Spleen (tissue), 11 donors: ENCODE data around the gene LRP1-AS. TPM values are rescaled to one million over a fixed set of nuclear protein-coding genes. Genes with fewer than 3 reads are reported as not detected.

Source experiments
- DNase-seq: peaks from one replicate; pipeline ENCODE4 v3.0.0-alpha.2; 2020
- H3K27ac ChIP-seq, 8 donors: fragments of 200-600 bp; sonication (generic) in 7 of 8; 1 replicate in 4 of 8; 2 replicates in 4 of 8; pipeline versions ENCODE4 v1.5.0 to v1.8.0; 2016 to 2021; ENCODE audit warnings: inconsistent platforms in 4 of 8, mild to moderate bottlenecking in 4 of 8, moderate library complexity in 1 of 8
- H3K27me3 ChIP-seq, 7 donors: fragments of 200-600 bp; sonication (generic) in 6 of 7; replicated peaks in 1 of 7; 1 replicate in 4 of 7; 2 replicates in 3 of 7; pipeline versions ENCODE4 v1.5.0 to v1.8.0; 2016 to 2021; ENCODE audit warnings: inconsistent platforms in 3 of 7, mild to moderate bottlenecking in 1 of 7
- H3K36me3 ChIP-seq, 6 donors: fragments of 200-600 bp; sonication (generic) in 5 of 6; 1 replicate in 4 of 6; 2 replicates in 2 of 6; pipeline versions ENCODE4 v1.5.0 to v1.8.0; 2016 to 2021; ENCODE audit warnings: inconsistent platforms in 2 of 6
- H3K4me1 ChIP-seq, 6 donors: fragments of 200-600 bp; sonication (generic) in 5 of 6; 1 replicate in 3 of 6; 2 replicates in 3 of 6; pipeline versions ENCODE4 v1.5.0 to v1.8.0; 2016 to 2021; ENCODE audit warnings: inconsistent platforms in 3 of 6
- H3K4me3 ChIP-seq, 8 donors: fragments of 200-600 bp; sonication (generic) in 7 of 8; 1 replicate in 4 of 8; 2 replicates in 4 of 8; pipeline versions ENCODE4 v1.5.0 to v1.8.0; 2016 to 2021; ENCODE audit warnings: inconsistent platforms in 4 of 8, mild to moderate bottlenecking in 4 of 8, moderate library complexity in 2 of 8
- H3K9me3 ChIP-seq, 8 donors: fragments of 200-600 bp; sonication (generic) in 7 of 8; 1 replicate in 4 of 8; 2 replicates in 4 of 8; pipeline versions ENCODE4 v1.5.0 to v1.8.0; 2016 to 2021; ENCODE audit warnings: inconsistent platforms in 4 of 8
- POLR2A ChIP-seq, 3 donors: fragments of 450-650 bp; IDR thresholded peaks; one replicate each; pipeline ENCODE4 v1.5.1; 2017; ENCODE audit warnings: antibody characterized with exemption in 3 of 3, mild to moderate bottlenecking in 1 of 3
- POLR2AphosphoS5 ChIP-seq, 3 donors: sonication (generic); formaldehyde crosslinking; IDR thresholded peaks; one replicate each; pipeline ENCODE4 v1.5.1; 2017; ENCODE audit warnings: antibody characterized with exemption in 3 of 3
- WGBS, 5 donors: extraction: QIAGEN DNeasy Blood & Tissue Kit in 3 of 5; methylation state at CpG; one replicate each; pipeline versions ENCODE4 v1.1.5 to v1.1.7; 2013 to 2018; 5-methylcytosine and 5-hydroxymethylcytosine counted together
- intact Hi-C: fragments of 100-400 bp; cut with DNase I; formaldehyde crosslinking; loops from one replicate; pipeline ENCODE4 v1.15.0; 2023; ENCODE audit warnings: low total_unique reads
- polyA plus RNA-seq, 3 donors: library from polyadenylated mRNA; stranded (reverse); fragments of 200-250 nt; gene quantifications; one replicate each; pipeline ENCODE4 v1.2.1, GENCODE V29; 2013
- total RNA-seq, 7 donors: library from RNA; depleted of rRNA in 3 of 7; stranded (reverse); fragments of >200 nt in 3 of 7; fragmentation: NEBNext Ultra II Directional in 4 of 7; extraction: Animal tissue kit (Norgen Biotek cat#: 25700) in 4 of 7; gene quantifications; one replicate each; pipeline versions ENCODE4 v1.1.0 to v1.2.1, GENCODE V29; 2016 to 2021
- TF ChIP-seq, protein P1 (sequence below), 11 experiments: fragments of 200-600 bp in 7 of 11; fragments of 450-650 bp in 4 of 11; sonication (generic) in 4 of 11; IDR thresholded peaks in 8 of 11; conservative IDR thresholded peaks in 3 of 11; 1 replicate in 7 of 11; 2 replicates in 4 of 11; pipeline versions ENCODE4 v1.4.0 to v1.8.0; 2016 to 2021; ENCODE audit warnings: antibody characterized with exemption in 11 of 11, inconsistent platforms in 4 of 11, mild to moderate bottlenecking in 1 of 11
- donor health status: healthy with polysubstance abuse.
- donor health status: DM: no; HTN: no; CAD: no; lungs with moderate emphysema.
- donor health status: DM: no; HTN: no; CAD: no.
- donor health status: Bipolar disorder and iron deficiency.
- donor health status: healthy.
- donor health status: DM: no; HTN: no; CAD: no.
- donor health status: DM: yes; HTN: yes; CAD: no.

LRP1-AS gene
- total and polyA plus RNA-seq, 10 donors, result not detected

DNA sequence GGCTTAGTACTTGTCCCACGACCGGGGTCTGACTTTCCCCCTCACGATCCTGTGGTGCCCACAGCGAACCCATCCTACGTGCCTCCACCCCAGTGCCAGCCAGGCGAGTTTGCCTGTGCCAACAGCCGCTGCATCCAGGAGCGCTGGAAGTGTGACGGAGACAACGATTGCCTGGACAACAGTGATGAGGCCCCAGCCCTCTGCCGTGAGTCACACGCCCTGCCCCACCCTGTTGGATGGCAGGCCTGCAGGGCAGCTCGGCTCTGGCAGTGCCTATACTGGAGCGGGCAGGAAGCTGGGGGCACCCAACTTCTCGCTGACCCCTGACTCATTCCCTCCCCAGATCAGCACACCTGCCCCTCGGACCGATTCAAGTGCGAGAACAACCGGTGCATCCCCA, 18.3 kb upstream of the LRP1-AS start:
- TF ChIP-seq POLR2A (IDR thresholded peaks at IDR 0.05) (no peak), POLR2AphosphoS5 (IDR thresholded peaks at IDR 0.05) (peak in 1 of 3 donors; percentile 36)
- TF ChIP-seq, protein P1, sequence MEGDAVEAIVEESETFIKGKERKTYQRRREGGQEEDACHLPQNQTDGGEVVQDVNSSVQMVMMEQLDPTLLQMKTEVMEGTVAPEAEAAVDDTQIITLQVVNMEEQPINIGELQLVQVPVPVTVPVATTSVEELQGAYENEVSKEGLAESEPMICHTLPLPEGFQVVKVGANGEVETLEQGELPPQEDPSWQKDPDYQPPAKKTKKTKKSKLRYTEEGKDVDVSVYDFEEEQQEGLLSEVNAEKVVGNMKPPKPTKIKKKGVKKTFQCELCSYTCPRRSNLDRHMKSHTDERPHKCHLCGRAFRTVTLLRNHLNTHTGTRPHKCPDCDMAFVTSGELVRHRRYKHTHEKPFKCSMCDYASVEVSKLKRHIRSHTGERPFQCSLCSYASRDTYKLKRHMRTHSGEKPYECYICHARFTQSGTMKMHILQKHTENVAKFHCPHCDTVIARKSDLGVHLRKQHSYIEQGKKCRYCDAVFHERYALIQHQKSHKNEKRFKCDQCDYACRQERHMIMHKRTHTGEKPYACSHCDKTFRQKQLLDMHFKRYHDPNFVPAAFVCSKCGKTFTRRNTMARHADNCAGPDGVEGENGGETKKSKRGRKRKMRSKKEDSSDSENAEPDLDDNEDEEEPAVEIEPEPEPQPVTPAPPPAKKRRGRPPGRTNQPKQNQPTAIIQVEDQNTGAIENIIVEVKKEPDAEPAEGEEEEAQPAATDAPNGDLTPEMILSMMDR (IDR thresholded peaks at IDR 0.05 in 8 of 11, conservative IDR thresholded peaks at IDR 0.05 in 3 of 11), result no peak
- DNase-seq, result no peak
- intact Hi-C loops, result no loop called here
- peaks cover 0 to 13% (median 0%) of the 10 kb centered on the region in 6 donors for H3K4me1 ChIP-seq
- no peaks in the 10 kb centered on the region for H3K27me3 ChIP-seq
- no peaks in the 10 kb centered on the region for H3K9me3 ChIP-seq
- no peak overlapping the region for H3K27ac ChIP-seq
- no peak overlapping the region for H3K4me3 ChIP-seq
- WGBS, 5 donors, result 83 to 95% (median 90%) methylated on average over 10 to 19 of the region's 19 CpGs
- peaks cover 0 to 98% (median 14%) of the 10 kb centered on the region in 6 donors for H3K36me3 ChIP-seq

DNA sequence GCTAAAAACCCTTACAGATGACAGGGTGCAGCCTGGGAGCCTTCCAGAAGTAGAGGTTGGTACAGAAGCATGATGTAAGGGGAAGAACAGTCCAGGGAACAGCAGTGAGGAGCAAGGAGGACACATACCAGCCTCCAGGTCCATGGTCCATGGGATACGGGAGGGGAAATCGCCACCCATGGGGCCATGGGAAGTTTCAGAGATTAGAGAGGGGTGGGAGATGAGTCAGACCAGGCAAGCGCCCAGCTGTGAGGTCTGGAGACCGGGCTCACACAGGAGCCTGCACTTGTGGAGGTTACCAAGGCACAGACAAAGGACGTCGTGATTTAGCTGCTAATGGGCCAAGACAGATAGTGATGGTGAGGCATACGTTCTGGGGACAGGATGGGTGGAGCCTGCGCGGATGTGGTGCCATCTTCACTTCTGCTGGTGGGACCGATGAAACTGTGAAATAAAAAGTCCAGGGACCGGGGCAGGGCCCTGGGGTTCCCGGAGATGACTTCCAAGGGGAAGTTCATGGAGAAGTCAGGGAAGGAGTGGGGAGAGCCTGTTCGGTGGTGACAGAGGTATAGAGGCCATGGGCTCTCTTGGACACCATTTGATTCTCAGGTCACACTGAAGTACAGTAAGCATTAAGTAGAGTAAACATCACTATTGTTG, 17.7 kb upstream of the LRP1-AS start:
- 76 to 88% (median 78%) methylated on average over 13 of the region's 13 CpGs for WGBS, 5 donors
- Histone ChIP-seq H3K4me3 (no peak overlapping the region), H3K36me3 (peaks cover 0 to 98% (median 14%) of the 10 kb centered on the region in 6 donors), H3K9me3 (no peaks in the 10 kb centered on the region), H3K4me1 (peaks cover 0 to 13% (median 0%) of the 10 kb centered on the region in 6 donors), H3K27ac (no peak overlapping the region), H3K27me3 (no peaks in the 10 kb centered on the region)
- intact Hi-C loops, result no loop called here
- TF ChIP-seq POLR2A (IDR thresholded peaks at IDR 0.05), result no peak
- TF ChIP-seq, protein P1 (IDR thresholded peaks at IDR 0.05 in 8 of 11, conservative IDR thresholded peaks at IDR 0.05 in 3 of 11), result no peak
- no peak for TF ChIP-seq POLR2AphosphoS5 (IDR thresholded peaks at IDR 0.05)
- DNase-seq, result no peak

DNA sequence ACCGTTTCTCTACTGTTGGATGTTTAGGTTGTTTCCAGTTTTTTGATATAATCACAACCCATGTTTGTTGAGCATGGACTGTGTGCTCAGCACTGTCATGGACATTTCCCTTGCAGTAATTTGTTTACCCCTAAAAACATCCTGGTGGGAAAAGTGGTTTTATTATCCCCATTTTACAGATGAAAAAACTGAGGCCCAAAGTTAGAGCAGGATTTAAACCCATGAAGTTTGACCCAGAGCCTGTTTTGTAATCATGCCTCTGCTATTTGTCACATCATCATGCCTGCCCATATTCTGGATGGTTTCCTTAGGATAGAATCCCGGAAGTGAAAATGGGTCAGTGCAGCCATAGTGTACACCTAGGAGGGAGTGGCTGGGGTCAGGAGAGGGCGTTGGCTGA, 17.0 kb upstream of the LRP1-AS start:
- TF ChIP-seq, protein P1 (IDR thresholded peaks at IDR 0.05 in 8 of 11, conservative IDR thresholded peaks at IDR 0.05 in 3 of 11), result no peak
- TF ChIP-seq POLR2A (IDR thresholded peaks at IDR 0.05) (no peak), POLR2AphosphoS5 (IDR thresholded peaks at IDR 0.05) (no peak)
- intact Hi-C loops, result no loop called here
- Histone ChIP-seq H3K4me3 (no peak overlapping the region), H3K27me3 (no peaks in the 10 kb centered on the region), H3K27ac (no peak overlapping the region), H3K4me1 (peaks cover 0 to 13% (median under 1%) of the 10 kb centered on the region in 6 donors), H3K9me3 (no peaks in the 10 kb centered on the region), H3K36me3 (peaks cover 0 to 98% (median 14%) of the 10 kb centered on the region in 6 donors)
- DNase-seq, result no peak
- 79 to 91% (median 83%) methylated on average over 3 of the region's 3 CpGs for WGBS, 5 donors

DNA sequence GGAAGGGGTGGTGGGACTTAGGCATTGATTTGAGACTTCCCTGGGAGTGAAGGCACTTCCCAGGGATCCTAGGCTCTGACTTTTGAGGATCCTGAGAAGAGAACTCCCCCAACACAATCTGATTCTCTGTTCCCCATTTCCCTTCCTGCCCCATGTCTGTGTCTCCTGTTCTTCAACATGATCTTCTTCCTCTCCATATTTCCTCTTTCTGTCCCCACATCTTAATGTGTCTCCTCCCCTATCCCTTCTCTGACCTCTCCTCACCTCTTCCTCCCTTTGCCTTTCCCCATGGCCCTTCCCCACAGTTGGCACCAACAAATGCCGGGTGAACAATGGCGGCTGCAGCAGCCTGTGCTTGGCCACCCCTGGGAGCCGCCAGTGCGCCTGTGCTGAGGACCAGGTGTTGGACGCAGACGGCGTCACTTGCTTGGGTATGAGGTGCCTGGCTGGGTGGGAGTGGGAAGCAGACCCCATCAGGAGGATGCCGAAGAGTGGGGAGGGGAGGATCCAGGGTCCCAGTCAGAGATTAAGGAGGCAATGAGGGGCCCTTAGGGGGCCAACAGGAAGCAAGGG, 15.2 kb upstream of the LRP1-AS start:
- Histone ChIP-seq H3K36me3 (peaks cover 0 to 95% (median 9%) of the 10 kb centered on the region in 6 donors), H3K27ac (peak overlapping the region in 2 of 8 donors; percentile 10 to 16), H3K4me1 (peaks cover 0 to 28% (median 14%) of the 10 kb centered on the region in 6 donors), H3K27me3 (no peaks in the 10 kb centered on the region), H3K4me3 (no peak overlapping the region), H3K9me3 (no peaks in the 10 kb centered on the region)
- 87 to 89% (median 88%) methylated on average over 8 of the region's 8 CpGs for WGBS, 5 donors
- no peak for DNase-seq
- TF ChIP-seq, protein P1 (IDR thresholded peaks at IDR 0.05 in 8 of 11, conservative IDR thresholded peaks at IDR 0.05 in 3 of 11), result no peak
- TF ChIP-seq POLR2A (IDR thresholded peaks at IDR 0.05) (no peak), POLR2AphosphoS5 (IDR thresholded peaks at IDR 0.05) (peak in 1 of 3 donors; percentile 28)
- intact Hi-C loops, result no loop called here
